Anterior cingulate cortex (tissue), 58 donors: ENCODE measurements around the gene SLC6A14.

Experiments
- DNase-seq, 58 donors: peaks; one replicate each; lab custom pipeline; 2025; lab: John Stamatoyannopoulos, UW

The SLC6A14 gene

GRCh38 chrX:116436358-116436816 lies at the start of gene SLC6A14:
Gene SLC6A14, plus strand, starts transcription at chrX:116436606. Its CDS starts 104 bp downstream, at chrX:116436710.
- DNase-seq, result no peak

- DNase-seq, result no peak
These were observed 40.7 kb upstream of the SLC6A14 start for GRCh38 chrX:116395752-116396151.

GRCh38 chrX:116399681-116400080 lies 36.7 kb upstream of the SLC6A14 start:
- no peak for DNase-seq

GRCh38 chrX:116409219-116409618 lies 27.2 kb upstream of the SLC6A14 start:
- no peak for DNase-seq

GRCh38 chrX:116413273-116413672 lies 23.1 kb upstream of the SLC6A14 start:
- no peak for DNase-seq

- DNase-seq, result no peak
These were observed 19.2 kb upstream of the SLC6A14 start for GRCh38 chrX:116417214-116417613.

- DNase-seq, result no peak
These were observed 18.4 kb upstream of the SLC6A14 start for GRCh38 chrX:116417968-116418367.

- no peak for DNase-seq
These were observed 8.4 kb upstream of the SLC6A14 start for GRCh38 chrX:116427978-116428377.

- no peak for DNase-seq
These were observed 809 bp upstream of the SLC6A14 start for GRCh38 chrX:116435597-116435996.

GRCh38 chrX:116449156-116449555 lies 12.8 kb downstream of the SLC6A14 start:
- DNase-seq, result no peak

- DNase-seq, result no peak
These were observed 26.4 kb downstream of the SLC6A14 start, which contains the start of gene CT83 for GRCh38 chrX:116462822-116463221. Gene CT83, minus strand, starts transcription at chrX:116462976. Its CDS starts 120 bp downstream, at chrX:116462856.

- DNase-seq, result no peak
These were observed 43.7 kb downstream of the SLC6A14 start for GRCh38 chrX:116480059-116480458.

GRCh38 chrX:116490104-116490503 lies 53.7 kb downstream of the SLC6A14 start:
- DNase-seq, result no peak

- DNase-seq, result no peak
These were observed 56.9 kb downstream of the SLC6A14 start for GRCh38 chrX:116493271-116493670.

GRCh38 chrX:116499780-116500179 lies 63.4 kb downstream of the SLC6A14 start:
- no peak for DNase-seq
